NCI-H2171 treated with DMSO at 0.1 percent for 48 hours (cell line): ENCODE measurements around the gene EMID1.
"Not testable (repeated sequence)": the region's sequence is repeated elsewhere in the genome, so short reads cannot be mapped to it uniquely, and the experiment has no call there.

ENCODE experiments used
- DNase-seq: peaks from one replicate; lab custom pipeline; 2025; lab: John Stamatoyannopoulos, UW

EMID1 gene

GRCh38 chr22:29231971-29232959 is 26.6 kb downstream of the EMID1 start:
- DNase-seq, result peak; percentile 32

DNA sequence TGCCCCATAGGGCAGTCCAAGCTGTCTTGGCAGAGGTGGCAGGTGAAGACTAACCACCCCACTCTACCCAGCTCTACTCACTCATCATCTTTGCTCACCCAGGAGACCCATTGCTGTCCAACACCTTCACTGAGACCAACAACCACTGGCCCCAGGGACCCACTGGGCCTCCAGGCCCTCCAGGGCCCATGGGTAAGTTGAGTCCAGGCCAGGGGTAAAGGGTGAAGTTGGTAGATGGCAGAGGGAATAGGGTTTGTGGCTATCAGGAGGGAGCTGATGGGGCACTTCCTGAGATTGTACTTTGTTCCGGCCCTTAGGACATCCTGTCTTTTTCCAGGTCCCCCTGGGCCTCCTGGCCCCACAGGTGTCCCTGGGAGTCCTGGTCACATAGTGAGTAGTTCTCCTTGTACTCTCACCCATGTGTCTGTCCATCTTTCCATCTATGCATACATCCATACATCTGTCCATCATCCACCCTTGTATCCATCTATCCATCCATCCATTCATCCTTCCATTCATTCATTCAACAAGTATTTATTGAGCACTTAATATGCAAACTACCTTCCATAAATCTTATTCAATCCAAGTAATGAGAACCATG is 27.7 kb downstream of the EMID1 start:
- DNase-seq, result no peak

DNA sequence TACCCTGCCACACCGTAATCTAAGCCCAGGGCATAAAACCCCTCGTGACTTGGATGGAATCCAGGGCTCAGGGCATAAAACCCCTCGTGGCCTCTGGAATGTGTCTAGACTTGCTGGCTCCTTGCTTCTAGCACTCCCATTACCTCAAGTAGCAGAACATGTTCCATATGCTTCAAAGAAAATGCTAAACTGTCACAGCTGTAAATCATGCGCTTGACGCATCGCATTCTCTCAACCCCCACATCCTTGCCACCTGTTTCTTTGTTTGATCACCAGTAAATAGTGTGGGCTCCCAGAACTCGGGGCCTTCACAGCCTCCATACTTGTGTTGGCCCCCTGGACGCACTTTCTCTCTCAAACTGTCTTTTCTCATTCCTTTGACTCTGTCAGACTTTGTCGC is 34.8 kb downstream of the EMID1 start:
- DNase-seq, result peak; percentile 95

GRCh38 chr22:29243874-29244446 is 38.3 kb downstream of the EMID1 start:
- DNase-seq, result no peak

GRCh38 chr22:29244785-29245625 is 39.3 kb downstream of the EMID1 start:
- no peak for DNase-seq

GRCh38 chr22:29245626-29246385 is 40.1 kb downstream of the EMID1 start:
- peak; percentile 82 for DNase-seq

DNA sequence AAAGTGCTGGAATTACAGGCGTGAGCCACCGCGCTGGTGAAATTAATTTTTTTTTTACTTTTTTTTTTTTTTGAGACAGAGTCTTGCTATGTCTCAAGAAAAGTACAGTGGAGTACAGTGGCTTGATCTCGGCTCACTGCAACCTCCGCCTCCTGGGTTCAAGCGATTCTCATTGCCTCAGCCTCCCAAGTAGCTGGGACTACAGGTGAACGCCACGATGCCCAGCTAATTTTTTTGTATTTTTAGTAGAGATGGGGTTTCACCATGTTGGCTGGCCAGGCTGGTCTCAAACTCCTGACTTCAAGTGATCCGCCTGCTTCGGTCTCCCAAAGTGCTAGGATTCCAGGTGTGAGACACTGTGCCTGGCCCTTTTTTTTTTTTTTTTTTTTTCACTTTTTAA is 42.2 kb downstream of the EMID1 start:
- not testable (repeated sequence) for DNase-seq

DNA sequence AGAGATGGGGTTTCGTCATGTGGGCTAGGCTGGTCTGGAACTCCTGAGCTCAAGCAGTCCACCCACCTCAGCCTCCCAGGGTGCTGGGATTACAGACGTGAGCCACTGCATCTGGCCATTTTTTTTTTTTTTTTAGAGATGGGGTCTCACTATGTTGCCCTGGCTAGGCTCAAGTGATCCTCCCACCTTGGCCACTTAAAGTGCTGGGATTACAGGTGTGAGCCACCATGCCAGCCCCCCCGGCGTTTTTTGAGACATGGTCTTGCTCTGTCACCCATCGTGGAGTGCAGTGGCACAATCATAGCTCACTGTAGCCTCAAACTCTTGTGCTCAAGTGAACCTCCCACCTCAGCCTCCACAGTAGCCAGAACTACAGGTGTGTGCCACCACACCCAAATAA is 45.6 kb downstream of the EMID1 start:
- no peak for DNase-seq

DNA sequence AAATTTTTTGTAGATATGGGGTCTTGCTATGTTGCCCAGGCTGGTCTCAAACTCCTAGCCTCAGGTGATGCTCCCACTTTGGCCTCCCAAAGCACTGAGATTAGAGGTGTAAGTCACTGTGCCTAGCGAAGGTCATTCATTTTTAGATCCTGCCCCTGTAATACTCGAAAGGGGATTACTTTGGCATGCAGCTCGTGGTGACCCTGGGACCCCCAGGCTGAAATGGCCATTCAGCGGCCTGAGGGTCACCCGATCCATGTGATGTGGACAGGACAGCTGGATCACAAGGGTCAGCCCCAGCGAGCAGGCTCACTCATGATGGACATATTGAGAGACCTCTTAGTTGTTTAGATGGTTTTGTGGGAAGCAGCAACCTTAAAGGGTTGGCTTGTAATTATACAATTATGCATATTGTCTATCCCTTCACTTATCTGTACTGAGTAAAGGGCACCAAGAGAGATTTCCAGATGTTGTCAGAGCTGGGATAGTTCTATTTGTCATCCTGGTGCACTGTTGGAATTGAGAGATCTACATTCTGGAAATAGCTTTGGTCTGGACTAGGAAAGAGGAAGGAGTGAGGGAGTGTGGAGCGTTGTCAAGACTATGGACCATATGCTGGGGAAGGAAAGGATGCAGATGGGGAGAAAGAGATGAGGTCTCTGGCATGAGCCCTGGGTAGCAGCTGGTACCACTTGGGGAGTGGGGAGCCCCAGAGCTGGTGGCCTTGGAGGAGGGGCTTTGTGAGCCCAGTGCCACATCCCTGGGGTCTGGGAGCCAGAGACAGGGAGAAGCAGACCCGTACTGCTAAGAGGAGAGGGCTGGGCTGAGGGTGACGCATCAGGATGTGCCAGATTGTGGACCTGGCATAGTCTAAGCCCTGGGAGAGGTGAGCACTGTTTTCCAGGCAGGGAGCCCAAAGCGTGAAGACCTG is 46.5 kb downstream of the EMID1 start:
- DNase-seq, result no peak

DNA sequence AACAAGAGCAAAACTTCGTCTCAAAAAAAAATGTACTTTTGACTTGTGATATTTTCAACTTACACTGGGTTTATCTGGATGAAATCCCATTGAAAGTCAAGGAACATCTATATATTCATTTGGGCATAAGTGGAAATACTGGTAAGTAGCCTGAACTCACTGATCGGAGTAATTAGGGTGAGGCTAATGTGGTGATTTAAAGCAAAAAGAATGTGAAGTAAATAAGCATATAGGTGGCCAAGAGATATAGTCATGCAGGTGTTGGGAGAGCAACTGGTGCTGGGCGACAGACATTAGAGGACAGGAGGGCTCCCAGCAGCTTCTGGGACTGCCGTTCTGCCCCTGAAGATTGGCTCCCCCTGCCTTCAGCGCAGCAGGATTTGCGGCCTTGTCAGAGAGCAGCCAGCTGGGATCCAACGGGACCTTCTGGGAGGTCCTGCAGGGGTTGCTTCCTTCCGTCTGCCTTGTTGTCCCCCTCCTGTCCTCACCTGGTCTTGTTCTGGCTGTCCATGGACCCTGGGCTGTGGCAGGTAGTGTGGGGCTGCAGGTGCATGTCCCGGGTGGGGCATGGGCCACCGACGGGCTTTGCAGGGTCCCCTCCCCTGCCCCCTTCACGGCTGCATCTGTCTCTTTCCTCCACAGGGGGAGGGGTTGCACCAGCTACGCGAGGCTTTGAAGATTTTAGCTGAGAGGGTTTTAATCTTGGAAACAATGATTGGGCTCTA is 48.0 kb downstream of the EMID1 start:
- no peak for DNase-seq

- no peak for DNase-seq
Observed at GRCh38 chr22:29254286-29254660, 48.6 kb downstream of the EMID1 start.

GRCh38 chr22:29255064-29255621 is 49.4 kb downstream of the EMID1 start:
- no peak for DNase-seq

- DNase-seq, result no peak
Observed at GRCh38 chr22:29256606-29257325, 51.1 kb downstream of the EMID1 start.

GRCh38 chr22:29257751-29258181 is 52.1 kb downstream of the EMID1 start:
- DNase-seq, result no peak

DNA sequence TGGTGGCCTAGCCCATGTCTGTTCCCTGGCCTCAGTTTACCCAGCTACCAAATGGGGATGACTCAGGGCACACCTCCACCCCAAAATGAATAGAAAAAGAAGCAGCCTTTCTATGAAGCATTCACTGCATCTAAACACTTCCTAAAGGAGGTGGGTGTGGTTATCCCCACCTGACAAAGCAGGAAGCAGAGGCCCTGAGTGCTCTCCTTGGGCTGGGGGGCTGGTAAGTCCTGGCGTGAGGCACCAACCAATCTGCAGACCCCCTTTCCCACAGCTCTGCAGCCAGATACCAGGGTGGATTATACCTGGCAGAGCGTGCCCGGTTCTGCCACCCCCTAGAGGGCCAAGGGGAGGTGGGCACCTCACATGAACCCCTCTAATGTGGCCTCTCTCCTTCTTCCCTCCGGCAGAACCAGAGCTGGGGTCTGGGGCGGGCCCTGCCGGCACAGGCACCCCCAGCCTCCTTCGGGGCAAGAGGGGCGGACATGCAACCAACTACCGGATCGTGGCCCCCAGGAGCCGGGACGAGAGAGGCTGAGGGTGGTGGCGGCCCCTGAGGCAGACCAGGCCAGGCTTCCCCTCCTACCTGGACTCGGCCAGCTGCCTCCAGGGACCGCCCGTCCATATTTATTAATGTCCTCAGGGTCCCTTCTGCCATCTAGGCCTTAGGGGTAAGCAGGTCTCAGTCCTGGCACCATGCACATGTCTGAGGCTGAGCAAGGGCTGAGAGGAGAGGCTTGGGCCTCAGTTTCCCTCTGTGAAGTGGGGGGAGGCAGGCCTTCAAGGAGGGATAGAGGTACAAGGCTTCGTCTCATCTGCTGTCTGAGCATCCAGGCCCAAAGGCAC is 52.9 kb downstream of the EMID1 start:
- no peak for DNase-seq

- no peak for DNase-seq
Observed at GRCh38 chr22:29259253-29259899, 53.7 kb downstream of the EMID1 start.

DNA sequence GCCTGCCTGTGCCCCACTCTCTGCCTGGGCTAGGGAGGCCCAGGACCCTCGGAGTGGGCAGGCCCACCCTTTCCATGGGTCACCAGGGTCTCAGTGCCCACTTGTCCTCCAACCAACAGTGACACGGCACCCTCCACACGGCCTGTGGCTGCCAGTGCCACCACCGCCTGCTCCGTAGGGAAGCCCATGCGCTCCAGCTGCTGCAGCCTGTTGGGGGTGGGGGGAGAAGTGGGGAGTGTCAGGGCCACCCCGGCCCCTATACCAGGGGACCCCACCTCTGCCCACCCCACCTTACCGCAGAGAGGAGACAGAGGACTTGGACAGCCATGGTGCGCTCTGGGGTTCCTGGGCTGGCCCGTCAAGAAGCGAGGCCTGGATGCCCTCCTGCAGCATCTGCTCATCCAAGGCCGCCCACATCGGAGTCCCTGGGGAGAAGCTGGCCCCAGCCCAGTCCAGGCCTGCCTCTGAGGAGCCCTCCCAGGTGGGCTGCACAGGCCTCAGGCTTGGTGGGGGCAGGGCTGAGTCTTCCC is 54.4 kb downstream of the EMID1 start:
- no peak for DNase-seq
